GM18858 (cell line): ENCODE data around the gene HIVEP2.

Experiments used
- ATAC-seq: cut with Tn5 transposase; IDR thresholded peaks from one replicate; pipeline ENCODE4 v1.9.1; 2021; ENCODE audit not compliant: unreplicated experiment

HIVEP2 gene

DNA sequence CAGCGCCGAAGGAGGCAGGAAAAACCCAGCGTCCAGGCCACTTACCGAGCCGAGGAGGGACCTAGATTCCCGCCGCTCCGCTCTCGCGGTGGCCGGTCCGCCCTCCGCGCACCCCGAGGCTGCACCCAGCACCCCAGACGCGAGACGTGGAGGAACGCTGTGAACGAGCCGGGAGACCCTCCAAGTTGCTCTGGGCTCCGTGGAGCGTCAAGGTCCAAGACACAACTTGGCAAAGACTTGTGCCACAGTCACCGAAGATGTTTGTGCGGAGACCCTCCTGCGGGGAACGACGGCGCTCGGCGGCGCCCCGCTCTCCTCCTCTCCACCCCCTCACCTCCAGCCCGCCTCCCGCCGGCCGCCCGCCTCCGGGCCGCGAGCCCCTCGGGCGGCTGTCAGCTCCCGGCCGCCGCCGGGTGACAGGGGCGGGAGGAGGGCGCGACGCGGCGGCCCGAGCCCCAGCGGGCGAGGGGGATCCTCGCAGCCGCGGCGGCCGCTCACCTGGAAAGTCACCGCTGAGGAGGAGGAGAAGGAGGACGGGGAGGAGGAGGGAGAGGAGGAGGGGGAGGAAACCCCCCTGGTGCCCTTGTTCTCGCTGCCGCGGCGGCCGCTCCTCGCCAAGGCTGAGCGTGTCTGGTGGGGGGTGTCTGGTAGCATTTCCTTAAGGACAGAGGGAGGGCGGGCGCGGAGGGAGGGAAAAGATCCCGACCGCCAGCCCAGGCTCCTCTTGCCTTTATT lies 637 bp upstream of the HIVEP2 start:
- no peak for ATAC-seq

DNA sequence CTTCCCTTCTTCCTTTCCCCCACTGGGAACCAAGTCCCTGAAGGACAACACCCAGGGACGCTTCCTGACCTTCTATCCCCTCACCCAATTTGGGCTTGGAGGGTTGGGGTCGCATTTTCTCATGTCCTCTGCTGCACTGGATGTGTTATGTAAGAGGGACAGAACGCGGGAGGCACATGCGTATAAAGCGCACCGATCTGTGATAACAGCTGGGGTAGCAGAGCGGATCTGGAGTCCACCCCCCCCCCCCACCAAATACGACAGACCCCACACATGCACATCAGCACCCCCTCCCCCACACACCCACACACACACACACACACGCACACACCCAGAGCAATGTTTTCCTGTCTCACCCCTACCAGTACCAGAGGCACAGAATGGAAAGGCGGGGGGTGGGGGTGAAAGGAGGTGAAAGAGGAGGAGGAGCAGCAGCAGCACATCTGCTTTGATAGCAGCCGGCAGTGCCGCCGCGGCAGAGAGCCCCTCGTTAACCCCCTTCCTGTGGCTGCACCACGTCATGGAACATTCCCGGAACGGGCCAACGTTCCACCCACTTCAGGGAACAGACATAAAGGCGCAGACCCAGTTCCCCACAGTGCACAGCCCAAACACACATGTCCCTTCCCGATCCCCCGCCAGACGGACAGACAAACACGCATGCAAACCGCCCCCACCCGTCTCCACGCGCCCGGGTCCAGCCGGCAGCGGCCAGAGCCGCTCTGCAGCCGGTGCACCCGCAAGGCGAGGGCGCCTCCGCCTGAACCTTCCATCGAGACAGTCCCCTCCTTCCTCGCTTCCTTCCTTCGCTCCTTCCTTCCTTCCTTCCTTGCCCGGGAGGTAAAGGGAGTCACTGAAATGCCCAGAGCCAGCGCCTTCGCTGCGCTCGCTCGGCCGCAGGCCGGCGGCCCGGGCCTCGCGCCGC lies 590 bp downstream of the HIVEP2 start:
- ATAC-seq: no peak

DNA sequence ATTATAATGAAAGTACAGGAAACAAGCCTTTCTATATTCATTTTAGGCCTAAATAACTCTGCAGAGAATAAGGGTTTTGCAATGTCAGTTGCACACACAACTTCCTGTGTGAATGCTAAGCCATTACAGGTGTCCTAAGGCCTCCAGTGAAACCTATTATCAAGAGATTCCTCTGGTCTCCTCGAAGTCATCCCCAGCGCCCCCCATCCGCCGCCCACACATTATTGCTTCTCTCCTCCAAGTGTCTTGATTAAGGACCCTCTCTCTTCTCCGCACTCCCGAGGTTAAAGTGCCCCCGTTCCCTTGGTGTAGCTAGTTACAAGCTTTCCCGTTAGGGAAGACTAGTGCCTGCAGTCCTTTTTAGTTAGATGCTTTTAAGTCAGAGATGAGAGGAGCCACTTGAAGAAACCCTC lies 1.3 kb downstream of the HIVEP2 start:
- no peak for ATAC-seq

DNA sequence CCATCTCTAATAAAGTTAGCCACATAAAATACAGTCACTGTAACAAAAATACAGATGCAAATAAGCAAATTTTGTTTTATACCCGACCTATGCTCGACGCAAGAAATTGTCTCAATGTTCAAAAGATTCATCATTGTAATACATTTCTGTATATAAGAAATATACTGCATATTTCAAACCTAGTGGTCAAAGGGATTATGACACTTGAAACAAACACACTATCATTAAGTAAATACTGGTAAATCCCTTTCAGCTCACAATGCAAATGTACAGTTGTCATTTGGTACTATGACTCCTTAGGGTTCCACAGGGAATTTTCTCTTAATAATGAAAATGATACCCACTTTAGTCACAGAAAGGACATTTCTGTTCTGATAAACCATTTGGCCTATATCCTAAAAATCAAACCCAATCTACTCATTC lies 2.2 kb downstream of the HIVEP2 start:
- ATAC-seq: no peak

DNA sequence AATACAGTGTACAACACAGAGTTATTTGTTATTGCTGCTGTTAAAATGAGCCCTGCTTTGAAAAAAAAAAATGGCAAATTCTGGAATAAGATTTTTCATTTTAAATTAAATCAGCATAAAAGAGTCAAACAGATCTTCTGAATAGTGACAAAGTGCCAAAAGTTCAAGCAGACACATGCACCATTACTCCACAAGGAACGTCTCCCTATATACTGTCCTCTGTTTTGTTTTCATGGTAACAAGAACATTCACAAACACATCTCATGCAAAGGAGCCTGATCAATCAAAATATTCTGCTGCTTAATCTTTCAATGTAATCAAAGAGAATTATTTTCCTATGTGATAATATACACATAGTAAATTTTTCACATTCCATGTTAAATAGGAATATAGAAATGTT lies 2.7 kb downstream of the HIVEP2 start:
- ATAC-seq: no peak

DNA sequence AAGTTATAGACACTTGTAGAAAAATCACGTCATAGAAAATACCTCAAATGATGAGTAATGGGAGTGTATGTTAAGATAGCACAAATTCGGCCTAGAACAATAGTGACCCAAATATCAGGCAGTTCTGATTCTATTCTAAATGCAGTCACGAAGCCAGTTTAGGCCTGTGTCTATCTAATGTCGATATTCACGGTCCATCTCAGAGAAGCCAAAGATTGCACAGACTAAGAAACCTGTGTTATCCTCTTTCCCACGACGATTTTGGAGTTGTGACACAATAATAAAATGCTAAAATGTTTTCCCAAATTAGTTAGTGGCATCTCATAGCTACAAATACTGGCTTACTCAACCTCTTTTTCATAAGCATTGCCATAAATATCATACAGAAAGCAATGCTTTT lies 4.0 kb downstream of the HIVEP2 start:
- ATAC-seq: no peak

DNA sequence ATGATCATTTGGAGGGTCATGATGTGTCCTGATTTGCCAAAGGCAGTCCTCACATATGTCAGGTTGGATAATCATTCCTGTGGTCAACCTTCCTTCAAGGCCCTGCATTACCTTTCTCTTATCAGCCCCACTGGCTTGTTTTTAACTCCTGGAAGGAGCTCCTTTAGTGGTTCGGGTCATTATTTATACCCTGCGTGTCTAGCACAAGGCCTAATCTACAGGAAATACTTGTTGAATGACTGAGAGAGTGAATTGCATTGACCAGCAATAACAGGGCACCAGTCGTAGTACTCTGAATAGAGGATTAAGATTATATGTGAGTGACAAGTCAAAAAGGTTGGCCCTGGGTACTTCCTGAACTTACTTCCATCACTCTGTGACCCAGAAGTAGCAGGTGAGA lies 4.5 kb downstream of the HIVEP2 start:
- ATAC-seq: no peak

DNA sequence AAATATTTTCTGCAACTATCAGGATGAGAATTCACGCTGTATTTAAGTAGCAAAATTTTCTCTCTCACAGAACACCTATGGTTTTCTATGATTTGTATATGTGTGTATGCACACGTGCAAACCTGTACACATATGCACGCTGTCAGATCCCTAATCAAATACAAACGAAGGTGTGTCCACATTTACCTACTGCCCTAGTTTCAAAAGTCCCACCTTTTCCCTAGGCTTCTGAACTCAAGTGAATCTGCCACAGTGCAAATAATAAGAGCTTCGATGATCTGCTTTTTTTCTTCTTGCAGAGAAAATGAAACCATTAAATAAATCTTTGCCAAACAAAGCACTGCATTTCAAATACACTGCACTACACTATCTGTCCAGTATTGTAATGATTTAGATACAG lies 6.5 kb downstream of the HIVEP2 start:
- ATAC-seq: no peak

DNA sequence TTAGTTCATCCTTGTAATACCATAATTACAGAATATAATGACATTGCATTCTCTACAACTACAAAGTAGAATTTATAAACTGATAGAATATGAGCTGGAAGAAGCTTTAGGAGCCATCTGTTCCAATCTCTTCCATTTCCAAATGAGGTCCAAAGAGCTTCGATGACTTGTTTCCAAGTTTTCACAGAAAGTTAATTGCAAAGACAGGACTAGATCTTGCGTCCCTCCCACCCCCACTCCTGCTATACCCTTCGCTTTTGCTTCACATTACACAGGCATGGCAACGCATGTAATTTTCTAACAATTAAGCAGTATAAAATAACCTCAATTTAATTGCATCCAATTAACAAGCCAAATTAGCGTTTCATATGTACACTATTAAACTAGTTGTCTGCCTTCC lies 7.0 kb downstream of the HIVEP2 start:
- ATAC-seq: no peak

DNA sequence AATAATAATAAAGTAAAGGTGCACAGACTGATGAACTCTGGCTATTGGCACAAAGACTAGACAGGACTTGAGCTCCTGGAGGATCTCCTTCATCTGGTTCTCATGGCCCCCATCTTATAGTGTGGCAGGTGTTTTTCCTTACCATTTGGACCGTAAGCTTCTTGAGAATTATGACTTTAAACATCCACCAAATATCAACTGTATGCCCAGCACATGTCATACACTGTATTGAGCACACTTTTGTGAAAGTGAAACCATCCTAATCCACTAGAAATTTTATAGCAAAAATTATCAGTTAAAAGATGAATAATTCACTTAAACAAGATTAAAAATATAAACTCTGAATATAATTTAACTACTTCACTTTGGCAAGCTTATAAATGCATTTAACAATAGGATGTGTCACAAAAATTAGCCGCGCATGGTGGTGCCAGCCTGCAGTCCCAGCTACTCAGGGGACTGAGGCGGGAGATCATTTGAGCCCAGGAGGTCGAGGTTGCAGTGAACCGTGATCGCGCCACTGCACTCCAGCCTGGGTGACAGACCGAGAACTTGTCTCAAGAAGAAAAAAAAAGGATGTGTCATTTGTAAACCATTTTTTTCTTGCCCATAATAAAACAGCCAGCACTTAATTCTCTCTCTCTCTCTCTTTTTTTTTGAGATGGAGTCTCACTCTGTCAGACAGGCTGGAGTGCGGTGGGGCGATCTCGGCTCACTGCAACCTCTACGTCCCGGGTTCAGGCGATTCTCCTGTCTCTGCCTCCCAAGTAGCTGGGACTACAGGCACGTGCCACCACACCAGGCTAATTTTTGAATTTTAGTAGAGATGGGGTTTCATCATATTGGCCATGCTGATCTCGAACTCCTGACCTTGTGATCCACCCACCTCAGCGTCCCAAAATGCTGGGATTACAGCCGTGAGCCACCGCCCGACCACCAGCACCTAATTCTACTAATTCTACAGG lies 9.1 kb downstream of the HIVEP2 start:
- ATAC-seq: peak; percentile 49

DNA sequence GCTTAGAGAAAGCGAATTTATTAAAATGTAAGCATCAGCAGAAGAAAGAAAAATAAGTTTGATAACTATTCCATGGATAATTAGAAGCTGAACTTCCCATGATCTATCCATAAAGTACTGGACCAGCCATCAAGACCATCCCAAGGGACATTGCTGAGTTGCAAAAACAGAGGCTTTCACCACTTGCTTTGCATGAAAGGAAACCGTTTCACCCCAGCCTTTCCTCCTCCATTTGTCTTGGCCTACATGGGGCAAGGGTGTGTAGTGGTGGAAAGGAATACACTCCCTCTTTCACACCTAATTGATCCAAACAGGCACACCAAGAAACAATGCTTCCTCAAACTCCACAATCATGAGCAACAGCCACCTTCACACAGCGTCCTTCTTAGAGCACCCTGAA lies 10.4 kb downstream of the HIVEP2 start:
- no peak for ATAC-seq

DNA sequence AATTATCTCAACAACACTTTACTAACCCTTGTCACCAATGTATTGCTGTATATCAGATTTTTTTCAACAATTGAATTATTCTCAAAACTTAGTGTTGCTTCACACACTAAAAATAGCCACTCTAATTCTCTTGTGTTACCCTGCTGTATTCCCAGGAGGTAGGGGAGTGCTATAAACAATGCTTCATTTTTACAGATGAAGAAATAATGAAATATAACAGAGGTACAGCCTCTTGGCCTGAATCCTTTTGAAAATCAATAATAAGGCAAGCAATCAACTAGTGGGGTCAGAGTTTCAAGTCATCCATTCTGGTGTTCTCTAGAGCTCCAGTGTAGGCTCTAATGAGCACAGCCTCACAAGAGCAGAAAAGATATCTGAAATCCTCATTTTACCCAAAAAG lies 10.9 kb downstream of the HIVEP2 start:
- ATAC-seq: no peak

DNA sequence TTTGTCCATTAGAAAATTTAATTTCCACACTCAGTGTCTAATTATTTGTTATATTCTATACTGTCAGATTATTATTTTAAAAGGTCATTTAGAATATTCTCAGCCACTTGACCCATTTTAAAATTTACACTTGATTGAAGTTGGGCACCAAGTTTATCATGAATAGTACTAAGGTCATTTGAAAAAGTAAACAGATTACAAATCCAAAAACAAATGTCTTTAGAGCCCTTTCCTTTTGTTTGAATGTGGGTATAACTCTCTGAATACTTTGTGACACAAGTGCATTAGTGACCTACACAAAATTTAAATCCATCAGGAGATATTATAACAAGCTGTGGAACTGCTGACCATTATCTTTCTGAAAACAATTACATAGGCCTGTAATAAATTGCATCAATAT lies 11.3 kb downstream of the HIVEP2 start:
- no peak for ATAC-seq

DNA sequence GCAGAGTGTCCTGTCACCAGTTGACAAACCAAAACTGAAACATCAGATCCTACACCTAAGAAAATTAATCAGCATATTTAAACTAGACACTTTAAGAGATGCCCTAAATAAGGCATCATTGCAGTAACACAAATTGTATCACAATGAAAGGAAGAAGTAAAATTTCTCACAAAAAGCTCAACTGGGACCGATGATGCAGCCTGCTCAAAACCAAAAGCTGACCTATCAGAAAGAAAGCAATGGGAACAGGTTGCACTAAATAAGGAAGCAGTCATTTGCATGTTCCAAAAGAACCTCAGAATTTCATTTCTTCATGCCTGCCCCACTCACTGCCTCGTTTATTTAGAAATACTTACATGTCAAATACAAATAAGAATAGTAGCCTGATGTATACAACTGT lies 12.1 kb downstream of the HIVEP2 start:
- peak; percentile 31 for ATAC-seq

DNA sequence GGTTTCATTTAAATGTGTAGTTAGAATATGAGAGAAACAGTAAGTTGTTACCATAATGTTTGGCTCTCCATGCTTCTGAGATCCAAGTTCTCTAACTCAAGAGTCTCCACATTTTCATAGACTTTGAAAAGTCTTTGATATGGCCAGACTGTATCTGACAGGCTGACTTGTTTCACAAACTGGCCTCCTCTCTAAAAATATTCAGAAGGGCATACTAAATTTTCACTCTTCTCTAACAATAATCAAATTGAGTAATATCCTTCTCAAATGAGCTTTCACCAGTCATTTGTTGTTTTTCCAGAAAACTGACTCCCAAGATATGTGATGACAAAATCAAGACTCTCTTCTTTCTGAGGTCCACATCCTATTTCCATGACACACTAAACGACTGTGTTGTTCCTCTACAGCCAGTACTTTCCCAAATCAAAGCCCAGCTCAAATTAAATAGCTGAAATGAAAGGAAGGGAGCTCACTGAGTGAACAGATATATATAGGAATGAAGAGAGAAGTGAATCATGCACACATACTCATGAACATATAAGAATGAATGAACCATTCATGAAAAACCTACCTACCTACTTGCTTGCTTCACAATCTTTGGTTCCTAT lies 15.1 kb downstream of the HIVEP2 start:
- no peak for ATAC-seq

DNA sequence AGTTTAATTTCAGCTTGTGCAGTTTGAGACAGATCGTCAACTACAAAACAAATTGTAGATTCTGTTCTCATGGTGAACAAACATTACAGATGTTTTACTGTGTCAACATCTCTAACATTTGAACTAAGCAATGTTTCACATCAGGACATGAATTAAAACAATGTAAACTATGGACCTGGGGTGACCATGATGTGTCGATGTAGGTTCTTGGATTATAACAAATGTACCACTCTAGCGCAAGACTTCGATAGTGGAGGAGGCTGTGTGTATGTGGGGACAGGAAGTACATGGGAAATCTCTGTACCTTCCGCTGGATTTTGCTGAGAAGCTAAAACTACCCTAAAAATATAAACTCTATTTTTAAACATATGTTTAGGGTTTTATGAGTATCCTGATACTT lies 17.1 kb downstream of the HIVEP2 start:
- no peak for ATAC-seq

DNA sequence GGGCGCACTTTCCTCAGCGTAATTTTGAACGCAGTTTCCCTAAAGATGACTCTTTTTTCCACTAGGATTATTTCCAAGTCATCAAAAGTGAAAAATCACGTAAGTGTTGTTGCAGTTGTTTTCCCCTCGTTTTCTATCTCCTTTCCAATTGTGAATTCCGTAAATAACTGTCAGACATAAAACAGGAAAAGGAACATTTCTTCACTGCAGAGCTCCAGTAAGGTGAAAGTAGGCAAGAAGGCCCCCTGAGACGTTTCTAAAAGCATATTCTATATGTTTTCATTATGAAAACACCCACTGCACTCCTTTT lies 17.8 kb downstream of the HIVEP2 start:
- no peak for ATAC-seq

DNA sequence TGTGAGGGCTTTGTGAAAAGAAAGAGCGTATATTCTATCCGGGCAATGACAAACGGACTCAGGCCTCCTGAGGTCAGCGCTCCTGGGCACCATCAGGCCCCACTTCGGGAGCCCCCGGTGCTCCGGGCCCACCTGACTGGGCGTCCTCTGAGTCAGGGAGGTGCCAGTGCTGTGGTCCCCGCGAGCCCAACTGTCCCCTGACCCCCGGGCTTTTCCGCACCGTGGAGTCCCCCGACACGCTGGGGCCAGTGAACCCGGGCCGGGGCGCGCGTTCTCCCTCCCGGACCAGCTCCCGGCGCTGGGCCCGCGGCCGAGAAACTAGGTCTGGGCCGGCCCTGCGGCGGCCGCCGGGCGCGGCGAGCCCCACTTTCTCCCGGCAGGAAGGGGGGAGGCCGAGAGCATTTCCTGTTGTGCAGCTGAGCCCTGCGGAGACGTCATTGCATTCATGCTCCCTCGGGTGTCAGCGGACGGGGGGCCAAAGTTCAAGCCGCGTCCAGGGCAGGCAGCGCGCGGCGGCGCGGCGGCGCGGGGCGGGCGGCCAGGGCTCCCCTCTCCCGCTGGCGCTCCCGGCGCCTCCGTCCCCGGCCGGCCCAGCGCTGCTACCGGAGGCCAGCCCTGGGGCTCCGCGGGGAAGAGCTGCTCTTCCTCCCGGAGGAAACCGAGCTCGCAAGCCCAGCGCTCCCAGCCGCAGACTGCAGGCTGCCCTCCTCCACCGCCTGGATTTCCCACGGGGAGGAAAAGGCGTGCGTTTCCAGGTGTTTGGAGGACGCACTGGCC lies 18.3 kb downstream of the HIVEP2 start:
- ATAC-seq: peak; percentile 75

DNA sequence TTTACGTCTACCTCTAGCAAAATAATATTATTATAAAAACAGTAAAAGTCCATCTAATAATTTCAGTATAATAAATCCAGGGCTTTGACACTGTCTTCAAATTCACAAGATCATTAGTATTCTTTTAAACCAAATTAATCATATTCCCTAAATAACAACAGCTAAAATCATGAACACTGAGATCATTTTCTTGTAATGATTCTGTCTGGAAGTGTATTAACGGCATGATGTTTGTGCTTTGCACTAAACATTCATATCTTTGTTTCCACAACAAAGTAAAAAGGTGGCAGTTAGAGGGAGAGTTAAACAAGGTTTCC lies 18.8 kb downstream of the HIVEP2 start:
- no peak for ATAC-seq

DNA sequence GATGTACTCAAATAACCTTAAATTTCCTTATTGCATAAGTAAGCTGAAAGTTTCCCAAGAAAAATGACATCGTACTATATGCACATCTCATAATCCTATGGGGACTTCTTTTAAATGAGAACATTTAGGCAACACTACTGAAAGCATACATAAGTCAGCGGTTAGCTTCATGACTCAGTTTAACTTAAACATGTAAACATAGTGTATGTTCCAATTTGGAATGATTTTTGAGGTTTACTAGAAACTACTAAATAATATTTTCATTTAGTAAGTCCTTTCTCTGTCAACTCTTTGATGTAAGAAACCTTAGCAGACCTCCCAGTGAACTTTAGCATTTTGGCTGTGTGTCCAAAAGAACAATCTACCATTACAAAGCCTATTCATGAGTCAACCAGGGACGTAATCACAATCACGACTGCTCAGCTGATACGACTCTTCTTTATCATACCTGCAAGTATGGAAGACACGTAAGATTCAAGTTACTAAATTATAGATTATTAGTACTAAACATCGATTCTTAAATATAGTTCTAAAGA lies 19.3 kb downstream of the HIVEP2 start:
- ATAC-seq: no peak
